Gastroesophageal sphincter (tissue), 4 donors: ENCODE measurements around the gene HTR3E. TPM values are rescaled to one million over a fixed set of nuclear protein-coding genes. Genes with fewer than 3 reads are reported as not detected.

Experiments used
- small RNA-seq, 4 donors: library from RNA; depleted of rRNA; stranded (forward); fragments of <200 nt; gene quantifications; one replicate each; pipeline ENCODE3, GENCODE V24; 2016
- total RNA-seq, 4 donors: library from RNA; depleted of rRNA; stranded (reverse); fragments of >200 nt; gene quantifications; one replicate each; pipeline ENCODE4 v1.1.0, GENCODE V29; 2016

Gene HTR3E
- total RNA-seq, 4 donors from 2014 or later, result not detected

Small RNAs within 50 kb of the gene (small RNA-seq; reads per million reads assigned to genes)
- 0 reads per million in 4 donors for gene RF00019

Other genes with a start within 250 kb of the HTR3E start
- gene PARL, start 212.2 kb upstream of the HTR3E start, total RNA-seq, result 10 to 100 TPM; 40.6 to 55.7 (median 54.7) TPM
- gene ABCC5, start 79.2 kb upstream of the HTR3E start, total RNA-seq, result 10 to 100 TPM; 16.2 to 25.1 (median 17.5) TPM
- not detected for gene HTR3D, start 65.3 kb upstream of the HTR3E start, total RNA-seq
- not detected for gene HTR3C, start 44.0 kb upstream of the HTR3E start, total RNA-seq
- gene EIF2B5, start 38.3 kb downstream of the HTR3E start, total RNA-seq, result 10 to 100 TPM; 36.2 to 49.2 (median 44.3) TPM
- 100 to 1,000 TPM in 1 of 4 donors, 10 to 100 TPM in 3; 56.8 to 117 (median 66.4) TPM for gene DVL3, start 58.3 kb downstream of the HTR3E start, total RNA-seq
- 100 to 1,000 TPM; 234 to 322 (median 288) TPM for gene AP2M1, start 77.8 kb downstream of the HTR3E start, total RNA-seq
- gene ABCF3, start 89.1 kb downstream of the HTR3E start, total RNA-seq, result 10 to 100 TPM; 31.8 to 54.9 (median 39.5) TPM
- under 1 TPM in 2 of 4 donors, not detected in 2; 0.10 to 0.54 TPM for gene VWA5B2, start 132.5 kb downstream of the HTR3E start, total RNA-seq
- gene ALG3, start 151.9 kb downstream of the HTR3E start, total RNA-seq, result 10 to 100 TPM; 30.0 to 62.6 (median 38.6) TPM
- 1 to 10 TPM; 1.4 to 3.8 (median 2.2) TPM for gene EEF1AKMT4, start 152.6 kb downstream of the HTR3E start, total RNA-seq
- gene CAMK2N2, start 164.5 kb downstream of the HTR3E start, total RNA-seq, result not detected
- under 1 TPM; 0.12 to 0.67 (median 0.52) TPM for gene ECE2, start 179.0 kb downstream of the HTR3E start, total RNA-seq
- gene PSMD2, start 202.2 kb downstream of the HTR3E start, total RNA-seq, result 100 to 1,000 TPM; 225 to 365 (median 273) TPM
- gene EIF4G1, start 217.5 kb downstream of the HTR3E start, total RNA-seq, result 100 to 1,000 TPM; 233 to 431 (median 300) TPM
- 10 to 100 TPM; 53.9 to 71.4 (median 65.3) TPM for gene FAM131A, start 240.5 kb downstream of the HTR3E start, total RNA-seq